HEK293T (cell line): Measurements from ENCODE around the gene TEX264.

Experiments
- CTCF ChIA-PET: fragments of 350-600 bp; formaldehyde crosslinking; extraction: SDS; loops from one replicate; lab custom pipeline; 2021; ENCODE audit warnings: antibody characterized with exemption, inconsistent platforms; lab: Yijun Ruan, JAX
- POLR2A ChIA-PET: fragments of 350-600 bp; formaldehyde crosslinking; extraction: SDS; loops from one replicate; lab custom pipeline; 2020; ENCODE audit warnings: antibody characterized with exemption, inconsistent platforms; lab: Yijun Ruan, JAX
- DNase-seq: peaks from one replicate; pipeline ENCODE4 v3.0.0; 2012; ENCODE audit warnings: mixed read lengths; ENCODE audit errors: extremely low spot score
- ARNT ChIP-seq: fragments of 450-650 bp; IDR thresholded peaks from 2 replicates; pipeline ENCODE4 v1.6.1; 2017; ENCODE audit warnings: mild to moderate bottlenecking
- BHLHE40 ChIP-seq: fragments of 450-650 bp; IDR thresholded peaks from 2 replicates; pipeline ENCODE4 v1.6.1; 2016; ENCODE audit warnings: mild to moderate bottlenecking, moderate library complexity, borderline replicate concordance
- CTBP1 ChIP-seq: fragments of 450-650 bp; IDR thresholded peaks from 2 replicates; pipeline ENCODE4 v1.6.1; 2016; ENCODE audit warnings: borderline replicate concordance
- ELF4 ChIP-seq: fragments of 450-650 bp; IDR thresholded peaks from 2 replicates; pipeline ENCODE4 v1.6.1; 2017; ENCODE audit warnings: antibody characterized with exemption
- FOXA1 ChIP-seq: fragments of 450-650 bp; IDR thresholded peaks from 2 replicates; pipeline ENCODE4 v1.6.1; 2016; ENCODE audit warnings: mild to moderate bottlenecking
- FOXK2 ChIP-seq: fragments of 450-650 bp; IDR thresholded peaks from 2 replicates; pipeline ENCODE4 v1.6.1; 2016; ENCODE audit warnings: mild to moderate bottlenecking
- FOXM1 ChIP-seq: fragments of 450-650 bp; IDR thresholded peaks from 2 replicates; pipeline ENCODE4 v1.6.1; 2017; ENCODE audit warnings: mild to moderate bottlenecking, borderline replicate concordance
- HDGF ChIP-seq: fragments of 450-650 bp; IDR thresholded peaks from 2 replicates; pipeline ENCODE4 v1.6.1; 2017; ENCODE audit warnings: antibody characterized with exemption, borderline replicate concordance
- L3MBTL2 ChIP-seq: fragments of 450-650 bp; conservative IDR thresholded peaks from 2 replicates; pipeline ENCODE4 v1.6.1; 2016; ENCODE audit warnings: mild to moderate bottlenecking
- LEF1 ChIP-seq: fragments of 450-650 bp; IDR thresholded peaks from 2 replicates; pipeline ENCODE4 v1.6.1; 2017; ENCODE audit warnings: mild to moderate bottlenecking, borderline replicate concordance
- NFRKB ChIP-seq: fragments of 450-650 bp; IDR thresholded peaks from 2 replicates; pipeline ENCODE4 v1.6.1; 2016; ENCODE audit warnings: mild to moderate bottlenecking, moderate library complexity
- PKNOX1 ChIP-seq: fragments of 450-650 bp; IDR thresholded peaks from 2 replicates; pipeline ENCODE4 v1.6.1; 2016
- SP1 ChIP-seq: fragments of 450-650 bp; IDR thresholded peaks from 2 replicates; pipeline ENCODE4 v1.6.1; 2017
- SUZ12 ChIP-seq: fragments of 450-650 bp; IDR thresholded peaks from 2 replicates; pipeline ENCODE4 v1.6.1; 2016; ENCODE audit warnings: mild to moderate bottlenecking
- TARDBP ChIP-seq: fragments of 450-650 bp; IDR thresholded peaks from 2 replicates; pipeline ENCODE4 v1.6.1; 2016
- ZNF384 ChIP-seq: fragments of 450-650 bp; IDR thresholded peaks from 2 replicates; pipeline ENCODE4 v1.6.1; 2016

The TEX264 gene

GRCh38 chr3:51715977-51716294, 44.9 kb downstream of the TEX264 start:
- POLR2A ChIA-PET = no interaction called here
- CTCF ChIA-PET = interaction anchor here (1.1 kb wide), 1 partner anchor 89 kb away, joined by 3 read pairs; no protein-coding TSS in a partner anchor
- TF ChIP-seq FOXK2 = no peak
- no peak for TF ChIP-seq SP1
- no peak for TF ChIP-seq L3MBTL2
- TF ChIP-seq ARNT = no peak
- TF ChIP-seq NFRKB = no peak
- TF ChIP-seq CTBP1 = no peak
- no peak for TF ChIP-seq SUZ12
- no peak for TF ChIP-seq HDGF
- no peak for TF ChIP-seq TARDBP
- no peak for TF ChIP-seq FOXM1
- TF ChIP-seq ZNF384 = no peak
- TF ChIP-seq FOXA1 = no peak
- no peak for TF ChIP-seq LEF1
- no peak for TF ChIP-seq ELF4
- no peak for TF ChIP-seq PKNOX1
- TF ChIP-seq BHLHE40 = no peak
- DNase-seq = no peak

GRCh38 chr3:51716805-51717204, 45.8 kb downstream of the TEX264 start:
- POLR2A ChIA-PET = no interaction called here
- DNase-seq = no peak
- CTCF ChIA-PET = interaction anchor here (1.1 kb wide), 1 partner anchor 88 kb away, joined by 3 read pairs; no protein-coding TSS in a partner anchor
- no peak for TF ChIP-seq FOXA1
- TF ChIP-seq BHLHE40 = no peak
- TF ChIP-seq ARNT = no peak
- no peak for TF ChIP-seq SP1
- TF ChIP-seq TARDBP = no peak
- no peak for TF ChIP-seq PKNOX1
- no peak for TF ChIP-seq CTBP1
- TF ChIP-seq HDGF = no peak
- TF ChIP-seq ZNF384 = no peak
- no peak for TF ChIP-seq NFRKB
- no peak for TF ChIP-seq ELF4
- no peak for TF ChIP-seq FOXM1
- TF ChIP-seq LEF1 = no peak
- TF ChIP-seq SUZ12 = no peak
- TF ChIP-seq FOXK2 = no peak
- no peak for TF ChIP-seq L3MBTL2

- POLR2A ChIA-PET = no interaction called here
- CTCF ChIA-PET = no interaction called here
- no peak for DNase-seq
- TF ChIP-seq ELF4 (no peak), FOXM1 (no peak), TARDBP (no peak), CTBP1 (no peak)
Measured at GRCh38 chr3:51717446-51717845, 46.4 kb downstream of the TEX264 start.

- CTCF ChIA-PET = interaction anchor here (1.7 kb wide), 1 partner anchor 216 kb away, joined by 9 read pairs; no protein-coding TSS in a partner anchor
- no peak for TF ChIP-seq ARNT
- no peak for TF ChIP-seq ELF4
- no peak for TF ChIP-seq TARDBP
- TF ChIP-seq L3MBTL2 = no peak
- TF ChIP-seq ZNF384 = no peak
- TF ChIP-seq FOXK2 = no peak
- TF ChIP-seq BHLHE40 = no peak
- no peak for TF ChIP-seq SUZ12
- POLR2A ChIA-PET = no interaction called here
- DNase-seq = peak; percentile 3
Measured at GRCh38 chr3:51717947-51718346, 46.9 kb downstream of the TEX264 start.

- POLR2A ChIA-PET = no interaction called here
- DNase-seq = peak; percentile 78
- TF ChIP-seq FOXA1 (no peak), SP1 (no peak), ZNF384 (no peak), FOXK2 (no peak), HDGF (no peak), FOXM1 (no peak), TARDBP (no peak), ELF4 (no peak), BHLHE40 (no peak), ARNT (no peak), NFRKB (no peak), SUZ12 (no peak)
- CTCF ChIA-PET = interaction anchor here (0.5 to 1.7 kb wide), 11 partner anchors 9 to 1272 kb away, joined by 3 to 9 read pairs (median 3); partner anchors contain the start of gene DCAF1
Measured at GRCh38 chr3:51718547-51719409, 47.7 kb downstream of the TEX264 start.

GRCh38 chr3:51719410-51720025, 48.5 kb downstream of the TEX264 start:
- TF ChIP-seq BHLHE40 (no peak), FOXM1 (no peak), ARNT (no peak), FOXA1 (no peak), LEF1 (no peak), TARDBP (no peak), FOXK2 (no peak), CTBP1 (no peak), ZNF384 (no peak), SP1 (no peak), NFRKB (no peak), L3MBTL2 (no peak), SUZ12 (no peak), HDGF (no peak), PKNOX1 (no peak), ELF4 (no peak)
- CTCF ChIA-PET = interaction anchor here (0.6 to 1.7 kb wide), 10 partner anchors 9 to 1273 kb away, joined by 3 to 9 read pairs (median 4); partner anchors contain the start of gene DCAF1
- peak; percentile 10 for DNase-seq
- POLR2A ChIA-PET = no interaction called here
